ENCODE measurements around the gene OPN4.

OPN4 gene

GRCh38 chr10:86707505-86707904 lies 53.2 kb downstream of the OPN4 start:
- Histone ChIP-seq H3K9me3 (ENCODE audit: control insufficient read depth, low read length) (no peaks in the 10 kb centered on the region), H3K9ac (ENCODE audit: low read length) (no peak overlapping the region), H3K4me3 (ENCODE audit: low read length) (no peak overlapping the region), H3K27me3 (replicated peaks; ENCODE audit: control insufficient read depth, insufficient read depth, low read length) (no peaks in the 10 kb centered on the region), H3K4me1 (ENCODE audit: control insufficient read depth, insufficient read depth, low read length) (peaks cover 12% of the 10 kb centered on the region), H3K36me3 (ENCODE audit: control insufficient read depth, insufficient read depth, low read length, severe bottlenecking) (no peaks in the 10 kb centered on the region)
- DNase-seq (ENCODE audit: low read depth): no peak

- Histone ChIP-seq H3K4me3 (ENCODE audit: low read length) (no peak overlapping the region), H3K4me1 (ENCODE audit: control insufficient read depth, insufficient read depth, low read length) (peaks cover 12% of the 10 kb centered on the region), H3K9ac (ENCODE audit: low read length) (no peak overlapping the region), H3K9me3 (ENCODE audit: control insufficient read depth, low read length) (no peaks in the 10 kb centered on the region), H3K36me3 (ENCODE audit: control insufficient read depth, insufficient read depth, low read length, severe bottlenecking) (no peaks in the 10 kb centered on the region), H3K27me3 (replicated peaks; ENCODE audit: control insufficient read depth, insufficient read depth, low read length) (no peaks in the 10 kb centered on the region)
- DNase-seq (ENCODE audit: low read depth): no peak
These were observed 53.9 kb downstream of the OPN4 start for GRCh38 chr10:86708068-86708782.

GRCh38 chr10:86708783-86709380 lies 54.5 kb downstream of the OPN4 start:
- no peaks in the 10 kb centered on the region for H3K36me3 ChIP-seq (ENCODE audit: control insufficient read depth, insufficient read depth, low read length, severe bottlenecking)
- DNase-seq (ENCODE audit: low read depth): no peak
- H3K27me3 ChIP-seq (replicated peaks; ENCODE audit: control insufficient read depth, insufficient read depth, low read length): no peaks in the 10 kb centered on the region
- H3K9me3 ChIP-seq (ENCODE audit: control insufficient read depth, low read length): no peaks in the 10 kb centered on the region
- H3K4me1 ChIP-seq (ENCODE audit: control insufficient read depth, insufficient read depth, low read length): peaks cover 12% of the 10 kb centered on the region
- H3K4me3 ChIP-seq (ENCODE audit: low read length): no peak overlapping the region
- no peak overlapping the region for H3K9ac ChIP-seq (ENCODE audit: low read length)

DNA sequence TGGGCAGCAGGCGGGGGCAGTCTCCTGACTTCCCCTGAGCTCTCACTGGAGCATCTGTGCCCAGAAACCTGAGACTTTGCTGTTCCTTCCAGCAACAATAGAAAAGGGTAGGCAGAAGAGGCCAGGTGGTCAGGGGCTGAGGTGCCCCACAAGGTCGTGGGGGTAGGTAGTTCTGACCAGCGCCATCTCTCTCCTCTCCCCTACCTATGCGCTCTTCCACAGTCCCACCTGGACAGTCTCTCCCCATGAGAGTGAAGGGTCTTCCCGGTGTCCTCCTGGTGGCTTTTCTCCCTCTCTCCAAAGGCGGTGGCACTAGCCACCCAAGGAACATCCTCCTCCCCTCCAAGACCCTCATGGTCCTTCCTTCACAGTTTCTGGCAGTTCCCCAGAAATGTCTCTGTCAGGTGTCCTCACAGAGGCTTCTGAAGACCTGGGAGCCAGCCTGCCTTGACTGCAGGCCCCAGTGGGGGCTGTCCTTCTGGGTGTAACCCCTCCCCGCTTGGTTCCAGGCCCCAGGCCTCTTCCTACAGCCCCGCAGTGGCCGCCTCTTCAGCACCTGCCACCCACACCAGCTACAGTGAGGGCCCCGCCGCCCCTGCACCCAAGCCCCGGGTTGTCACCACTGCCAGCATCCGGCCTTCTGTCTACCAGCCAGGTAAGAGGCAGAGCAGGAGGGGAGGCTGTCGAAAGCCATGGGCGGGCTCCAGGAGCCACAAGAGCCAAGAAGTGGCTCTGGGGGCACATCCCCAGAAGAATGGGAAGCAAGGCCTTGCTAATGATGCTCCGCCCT lies 55.2 kb downstream of the OPN4 start:
- Histone ChIP-seq H3K4me3 (ENCODE audit: low read length) (no peak overlapping the region), H3K27me3 (replicated peaks; ENCODE audit: control insufficient read depth, insufficient read depth, low read length) (no peaks in the 10 kb centered on the region), H3K9ac (ENCODE audit: low read length) (no peak overlapping the region), H3K9me3 (ENCODE audit: control insufficient read depth, low read length) (no peaks in the 10 kb centered on the region), H3K4me1 (ENCODE audit: control insufficient read depth, insufficient read depth, low read length) (peaks cover 12% of the 10 kb centered on the region), H3K36me3 (ENCODE audit: control insufficient read depth, insufficient read depth, low read length, severe bottlenecking) (no peaks in the 10 kb centered on the region)
- no peak for DNase-seq (ENCODE audit: low read depth)

DNA sequence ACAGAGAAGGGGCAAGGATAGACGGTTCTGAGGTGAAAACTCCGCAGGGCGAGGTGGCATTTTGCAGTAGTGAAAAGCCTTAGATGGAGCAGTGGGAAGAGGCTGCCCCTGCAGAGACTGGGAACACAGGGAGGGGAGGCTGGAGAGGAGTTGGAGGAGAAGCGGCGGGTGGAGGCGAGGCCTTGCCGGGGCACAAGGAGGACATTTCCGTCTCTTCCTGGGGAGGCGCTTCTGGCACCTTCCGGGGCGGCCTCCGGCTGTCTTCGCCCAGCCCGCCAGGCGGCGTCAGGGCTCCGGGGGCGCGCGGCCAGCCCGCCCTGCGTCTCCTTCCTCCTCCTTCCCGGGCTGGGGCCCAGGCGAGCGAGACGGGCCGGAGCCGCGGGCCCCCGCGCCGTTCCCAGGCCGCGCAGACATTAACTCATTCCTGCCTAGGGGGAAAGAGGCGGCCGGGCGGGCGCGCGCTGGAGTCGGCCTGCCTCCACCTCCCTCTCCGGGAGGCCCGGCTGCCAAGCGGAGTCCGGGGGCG lies 56.7 kb downstream of the OPN4 start:
- Histone ChIP-seq H3K4me3 (ENCODE audit: low read length) (peak overlapping the region; percentile 88), H3K36me3 (ENCODE audit: control insufficient read depth, insufficient read depth, low read length, severe bottlenecking) (no peaks in the 10 kb centered on the region), H3K27me3 (replicated peaks; ENCODE audit: control insufficient read depth, insufficient read depth, low read length) (no peaks in the 10 kb centered on the region), H3K9ac (ENCODE audit: low read length) (peak overlapping the region; percentile 89), H3K9me3 (ENCODE audit: control insufficient read depth, low read length) (no peaks in the 10 kb centered on the region), H3K4me1 (ENCODE audit: control insufficient read depth, insufficient read depth, low read length) (peaks cover 12% of the 10 kb centered on the region)
- peak; percentile 98 for DNase-seq (ENCODE audit: low read depth)

DNA sequence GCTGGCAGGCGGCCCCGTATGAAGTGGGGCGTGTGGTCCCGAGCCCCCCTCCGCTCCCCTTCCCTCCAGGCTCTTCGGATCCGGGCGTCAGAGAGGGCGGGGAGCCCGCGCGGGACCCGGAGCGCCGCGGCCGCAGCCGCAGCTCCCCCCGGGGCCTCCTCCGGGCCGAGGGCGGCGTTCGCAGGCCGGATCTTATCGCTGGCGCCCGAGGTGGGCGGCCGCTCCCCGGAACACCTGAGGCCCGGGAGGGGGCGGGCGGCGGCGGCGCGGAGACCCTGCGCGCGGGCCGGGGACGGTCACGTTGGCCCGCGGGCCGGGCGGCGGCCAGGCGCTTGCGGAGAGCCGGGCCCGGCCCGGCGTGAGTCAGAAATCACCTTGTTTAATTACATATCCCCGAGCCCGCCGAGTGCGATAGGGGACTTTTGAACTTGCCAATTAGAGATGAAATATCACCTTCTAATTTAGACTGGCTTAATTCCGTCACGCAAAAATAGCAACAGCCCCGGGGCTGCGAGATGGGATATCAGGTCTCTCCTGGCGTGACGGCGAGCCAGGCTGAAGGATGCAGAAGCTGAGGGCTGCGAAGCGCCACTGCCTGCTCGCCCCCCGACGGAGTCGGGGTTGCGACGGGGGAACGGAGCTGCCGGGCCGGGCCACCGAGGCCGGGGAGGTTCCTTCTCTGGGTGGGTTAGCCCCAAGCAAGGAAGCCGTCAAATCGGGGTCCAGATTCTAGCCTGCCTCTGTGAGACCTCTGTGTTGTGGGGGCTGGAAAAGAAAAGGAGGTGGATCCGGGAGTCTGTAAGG lies 57.4 kb downstream of the OPN4 start:
- no peaks in the 10 kb centered on the region for H3K36me3 ChIP-seq (ENCODE audit: control insufficient read depth, insufficient read depth, low read length, severe bottlenecking)
- H3K27me3 ChIP-seq (replicated peaks; ENCODE audit: control insufficient read depth, insufficient read depth, low read length): no peaks in the 10 kb centered on the region
- H3K9ac ChIP-seq (ENCODE audit: low read length): peak overlapping the region; percentile 89
- peak overlapping the region; percentile 88 for H3K4me3 ChIP-seq (ENCODE audit: low read length)
- H3K9me3 ChIP-seq (ENCODE audit: control insufficient read depth, low read length): no peaks in the 10 kb centered on the region
- H3K4me1 ChIP-seq (ENCODE audit: control insufficient read depth, insufficient read depth, low read length): peaks cover 12% of the 10 kb centered on the region
- peak; percentile 78 for DNase-seq (ENCODE audit: low read depth)

- H3K4me1 ChIP-seq (ENCODE audit: control insufficient read depth, insufficient read depth, low read length): peaks cover 12% of the 10 kb centered on the region
- no peak for DNase-seq (ENCODE audit: low read depth)
- no peaks in the 10 kb centered on the region for H3K27me3 ChIP-seq (replicated peaks; ENCODE audit: control insufficient read depth, insufficient read depth, low read length)
- no peaks in the 10 kb centered on the region for H3K9me3 ChIP-seq (ENCODE audit: control insufficient read depth, low read length)
- no peaks in the 10 kb centered on the region for H3K36me3 ChIP-seq (ENCODE audit: control insufficient read depth, insufficient read depth, low read length, severe bottlenecking)
- peak overlapping the region; percentile 89 for H3K9ac ChIP-seq (ENCODE audit: low read length)
- H3K4me3 ChIP-seq (ENCODE audit: low read length): peak overlapping the region; percentile 88
These were observed 58.0 kb downstream of the OPN4 start for GRCh38 chr10:86712317-86712707.

DNA sequence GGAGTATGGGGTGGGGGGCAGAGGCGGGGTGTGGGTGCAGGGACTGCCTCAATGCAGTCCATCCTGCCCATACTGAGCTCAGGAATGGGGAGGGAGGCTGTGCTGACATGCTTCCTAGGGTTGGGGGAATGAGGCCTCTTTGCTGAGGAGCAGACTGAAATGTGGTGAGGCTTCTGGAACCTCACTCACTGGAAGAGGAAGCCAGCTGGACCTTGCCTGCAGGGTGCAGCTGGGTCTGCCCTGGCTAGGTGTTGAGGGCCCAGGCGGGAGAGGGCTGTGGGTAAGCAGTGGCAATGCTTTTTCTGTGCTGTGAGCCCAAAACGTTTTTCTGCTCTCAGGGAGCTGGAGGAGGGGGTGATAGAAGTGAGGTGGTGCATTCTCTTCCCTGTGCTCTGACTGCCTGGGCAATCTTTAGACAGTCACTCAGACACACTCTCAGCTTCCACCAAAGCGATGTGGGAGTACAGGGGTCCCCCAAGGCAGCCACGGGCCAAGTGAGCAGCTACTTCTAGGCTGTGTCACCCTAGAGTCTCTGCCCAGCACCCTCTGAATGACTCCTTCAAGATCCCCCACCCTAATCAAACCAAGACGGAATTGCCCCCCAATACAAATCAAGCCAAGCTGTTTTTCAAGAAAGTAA lies 60.9 kb downstream of the OPN4 start:
- H3K9ac ChIP-seq (ENCODE audit: low read length): no peak overlapping the region
- H3K36me3 ChIP-seq (ENCODE audit: control insufficient read depth, insufficient read depth, low read length, severe bottlenecking): no peaks in the 10 kb centered on the region
- peaks cover 12% of the 10 kb centered on the region for H3K4me1 ChIP-seq (ENCODE audit: control insufficient read depth, insufficient read depth, low read length)
- no peaks in the 10 kb centered on the region for H3K9me3 ChIP-seq (ENCODE audit: control insufficient read depth, low read length)
- no peak overlapping the region for H3K4me3 ChIP-seq (ENCODE audit: low read length)
- no peak for DNase-seq (ENCODE audit: low read depth)
- H3K27me3 ChIP-seq (replicated peaks; ENCODE audit: control insufficient read depth, insufficient read depth, low read length): no peaks in the 10 kb centered on the region

- Histone ChIP-seq H3K36me3 (ENCODE audit: control insufficient read depth, insufficient read depth, low read length, severe bottlenecking) (no peaks in the 10 kb centered on the region), H3K4me3 (ENCODE audit: low read length) (no peak overlapping the region), H3K9me3 (ENCODE audit: control insufficient read depth, low read length) (no peaks in the 10 kb centered on the region), H3K27me3 (replicated peaks; ENCODE audit: control insufficient read depth, insufficient read depth, low read length) (peaks cover 3% of the 10 kb centered on the region), H3K4me1 (ENCODE audit: control insufficient read depth, insufficient read depth, low read length) (peaks cover 8% of the 10 kb centered on the region), H3K9ac (ENCODE audit: low read length) (no peak overlapping the region)
- DNase-seq (ENCODE audit: low read depth): no peak
These were observed 61.5 kb downstream of the OPN4 start for GRCh38 chr10:86715836-86716235.
